SK-N-SH treated with all-trans-retinoic acid at 6 μM for 48 hours (cell line): Measurements from ENCODE around the gene METTL2A.

ENCODE experiments used
- ATAC-seq: fragments of 200-7000 bp; cut with Tn5 transposase; 3 replicates; pipeline ENCODE4 v1.9.1; 2020; ENCODE audit warnings: mild to moderate bottlenecking, moderate library complexity
- ARNTL ChIP-seq: fragments of 450-650 bp; formaldehyde crosslinking; IDR thresholded peaks from 2 replicates; pipeline ENCODE4 v1.5.0; 2020; ENCODE audit warnings: low read depth, mild to moderate bottlenecking, moderate library complexity, borderline replicate concordance
- BACH2 ChIP-seq: fragments of 250-450 bp; sonication (Bioruptor Pico); IDR thresholded peaks from 2 replicates; pipeline ENCODE4 v1.9.0; 2021; ENCODE audit warnings: mild to moderate bottlenecking, borderline replicate concordance
- CREB5 ChIP-seq: fragments of 250-450 bp; sonication (Bioruptor Pico); IDR thresholded peaks from 2 replicates; pipeline ENCODE4 v1.5.1; 2020; ENCODE audit warnings: low read depth, mild to moderate bottlenecking, moderate library complexity
- CSDC2 ChIP-seq: fragments of 250-450 bp; sonication (Bioruptor Pico); IDR thresholded peaks from 2 replicates; pipeline ENCODE4 v1.5.0; 2020; ENCODE audit warnings: mild to moderate bottlenecking, moderate library complexity
- CSRNP3 ChIP-seq: fragments of 250-450 bp; sonication (Bioruptor Pico); IDR thresholded peaks from 2 replicates; pipeline ENCODE4 v1.5.1; 2021; ENCODE audit warnings: mild to moderate bottlenecking, moderate library complexity
- ESRRG ChIP-seq: fragments of 250-450 bp; sonication (Bioruptor Pico); IDR thresholded peaks from 2 replicates; pipeline ENCODE4 v1.6.1; 2021; ENCODE audit warnings: mild to moderate bottlenecking
- ISL1 ChIP-seq: fragments of 250-450 bp; sonication (Bioruptor Pico); IDR thresholded peaks from 2 replicates; pipeline ENCODE4 v2.1.2; 2022; ENCODE audit warnings: mild to moderate bottlenecking, moderate library complexity
- PATZ1 ChIP-seq: fragments of 250-450 bp; sonication (Bioruptor Pico); IDR thresholded peaks from 2 replicates; pipeline ENCODE4 v1.8.0; 2020; ENCODE audit warnings: mild to moderate bottlenecking, moderate library complexity, borderline replicate concordance
- POU6F1 ChIP-seq: fragments of 250-450 bp; sonication (Bioruptor Pico); IDR thresholded peaks from 2 replicates; pipeline ENCODE4 v1.8.0; 2021; ENCODE audit warnings: low read depth, mild to moderate bottlenecking, moderate library complexity, borderline replicate concordance
- PPARA ChIP-seq: fragments of 250-450 bp; sonication (Bioruptor Pico); IDR thresholded peaks from 2 replicates; pipeline ENCODE4 v1.5.0; 2020; ENCODE audit warnings: mild to moderate bottlenecking, borderline replicate concordance
- RARB ChIP-seq: fragments of 250-450 bp; sonication (Bioruptor Pico); IDR thresholded peaks from 2 replicates; pipeline ENCODE4 v1.8.0; 2021; ENCODE audit warnings: mild to moderate bottlenecking, moderate library complexity
- SNAI2 ChIP-seq: fragments of 250-450 bp; sonication (Bioruptor Pico); IDR thresholded peaks from 2 replicates; pipeline ENCODE4 v1.5.0; 2020; ENCODE audit warnings: mild to moderate bottlenecking, moderate library complexity
- TCF4 ChIP-seq: fragments of 250-450 bp; sonication (Bioruptor Pico); IDR thresholded peaks from 2 replicates; pipeline ENCODE4 v1.8.0; 2021; ENCODE audit warnings: mild to moderate bottlenecking, moderate library complexity, borderline replicate concordance
- TOX ChIP-seq: fragments of 250-450 bp; sonication (Bioruptor Pico); IDR thresholded peaks from 2 replicates; pipeline ENCODE4 v1.8.0; 2021; ENCODE audit warnings: mild to moderate bottlenecking, moderate library complexity, borderline replicate concordance
- TSHZ2 ChIP-seq: fragments of 250-450 bp; sonication (Bioruptor Pico); IDR thresholded peaks from 2 replicates; pipeline ENCODE4 v1.5.0; 2020; ENCODE audit warnings: mild to moderate bottlenecking, moderate library complexity
- ZC3H10 ChIP-seq: fragments of 250-450 bp; sonication (Bioruptor Pico); IDR thresholded peaks from 2 replicates; pipeline ENCODE4 v1.5.1; 2021; ENCODE audit warnings: mild to moderate bottlenecking, moderate library complexity
- ZFP3 ChIP-seq: fragments of 250-450 bp; sonication (Bioruptor Pico); IDR thresholded peaks from 2 replicates; pipeline ENCODE4 v1.5.0; 2020; ENCODE audit warnings: mild to moderate bottlenecking, moderate library complexity
- ZFP30 ChIP-seq: fragments of 450-650 bp; formaldehyde crosslinking; IDR thresholded peaks from 2 replicates; pipeline ENCODE4 v1.5.0; 2022; ENCODE audit warnings: mild to moderate bottlenecking, moderate library complexity
- ZNF70 ChIP-seq: fragments of 450-650 bp; formaldehyde crosslinking; IDR thresholded peaks from 2 replicates; pipeline ENCODE4 v1.5.0; 2020; ENCODE audit warnings: mild to moderate bottlenecking, moderate library complexity
- ZNF8 ChIP-seq: fragments of 450-650 bp; formaldehyde crosslinking; IDR thresholded peaks from 2 replicates; pipeline ENCODE4 v1.5.0; 2020; ENCODE audit warnings: mild to moderate bottlenecking, moderate library complexity

Gene METTL2A

GRCh38 chr17:62423647-62424461 is at the start of gene METTL2A:
Gene METTL2A (plus strand): TSS chr17:62423897. CDS start chr17:62423903, 6 bp downstream.
- peak; percentile 94 for ATAC-seq
- peak; percentile 54; the same call in 1 of the 2 replicates for TF ChIP-seq SNAI2 (CRISPR knock-in tag)

- TF ChIP-seq ZC3H10 (CRISPR knock-in tag) (no peak), TCF4 (CRISPR knock-in tag) (no peak)
- no peak for ATAC-seq
Measured at GRCh38 chr17:62380253-62380652, 43.4 kb upstream of the METTL2A start, which contains the start of gene EFCAB3. Gene EFCAB3 (plus strand): TSS chr17:62380553. CDS start chr17:62382980, 2,427 bp downstream.

GRCh38 chr17:62381561-62381960 is 42.1 kb upstream of the METTL2A start:
- ATAC-seq: no peak
- TF ChIP-seq PATZ1 (CRISPR knock-in tag) (no peak), CSDC2 (CRISPR knock-in tag) (no peak), ZFP30 (CRISPR knock-in tag) (no peak), TCF4 (CRISPR knock-in tag) (no peak), ARNTL (CRISPR knock-in tag) (no peak), TOX (CRISPR knock-in tag) (no peak), CSRNP3 (CRISPR knock-in tag) (no peak), ISL1 (CRISPR knock-in tag) (no peak), RARB (no peak), CREB5 (CRISPR knock-in tag) (no peak), ZNF70 (no peak), ZC3H10 (CRISPR knock-in tag) (no peak), ZNF8 (CRISPR knock-in tag) (no peak), POU6F1 (no peak), ZFP3 (CRISPR knock-in tag) (no peak), PPARA (CRISPR knock-in tag) (no peak), TSHZ2 (no peak)

- ATAC-seq: no peak
- TF ChIP-seq PATZ1 (CRISPR knock-in tag) (no peak), ZC3H10 (CRISPR knock-in tag) (no peak), RARB (no peak), CSRNP3 (CRISPR knock-in tag) (no peak), BACH2 (CRISPR knock-in tag) (no peak), SNAI2 (CRISPR knock-in tag) (no peak), ESRRG (no peak), TCF4 (CRISPR knock-in tag) (no peak), POU6F1 (no peak), ZNF8 (CRISPR knock-in tag) (no peak)
Measured at GRCh38 chr17:62388856-62389255, 34.8 kb upstream of the METTL2A start.
